ENCODE results near the gene WDR82. TPM values are rescaled to one million over a fixed set of nuclear protein-coding genes. Genes with fewer than 3 reads are reported as not detected.

Gene WDR82
- total RNA-seq (63.9 and 71.2 TPM in 2 replicates), polyA plus RNA-seq (76.2 and 77.7 TPM in 2 replicates), polyA minus RNA-seq (ENCODE audit: low replicate concordance) (40.1 and 47.7 TPM in 2 replicates)
- 60.8 and 63.2 TPM in 2 replicates for polyA plus RNA-seq (2012)

- Histone ChIP-seq H3K4me2 (ENCODE audit: extremely low read depth, insufficient read depth, low read length) (peak within 1 kb of the TSS; percentile 97), H3K27ac (ENCODE audit: insufficient read depth, low read length) (peak within 1 kb of the TSS; percentile 94), H3K4me1 (ENCODE audit: control insufficient read depth, extremely low read depth, insufficient read depth, low read length) (peaks cover 5% of the 10 kb centered on the region), H4K20me1 (ENCODE audit: control insufficient read depth, extremely low read depth, insufficient read depth, low read length) (peaks cover 3% of the 10 kb centered on the region), H2AFZ (ENCODE audit: low read length) (peak within 1 kb of the TSS; percentile 88), H3K36me3 (ENCODE audit: control insufficient read depth, insufficient read depth, low read length) (no peaks in the 10 kb centered on the region), H3K4me3 (replicated peaks in 1 of 4; ENCODE audit: control extremely low read depth in 1 of 4, insufficient read depth in 1 of 4, low read depth in 3 of 4, low read length in 4 of 4) (peak within 1 kb of the TSS; percentile 90 to 96 (median 92)), H3K9me3 (ENCODE audit: control insufficient read depth, insufficient read depth, low read depth, low read length) (no peaks in the 10 kb centered on the region), H3K27me3 (ENCODE audit: control insufficient read depth, insufficient read depth, low read length) (no peaks in the 10 kb centered on the region), H3K79me2 (ENCODE audit: control insufficient read depth, insufficient read depth, low read length) (peaks cover 45% of the 10 kb centered on the region), H3K9ac (ENCODE audit: insufficient read depth, low read length) (peak within 1 kb of the TSS; percentile 99)
- TF ChIP-seq CTCF (conservative IDR thresholded peaks at IDR 0.05 in 1 of 2, IDR thresholded peaks at IDR 0.05 in 1 of 2; ENCODE audit: low read depth in 1 of 2, low read length in 2 of 2) = peak; percentile 38 to 56
- no peak for TF ChIP-seq EZH2 (IDR thresholded peaks at IDR 0.05; ENCODE audit: low read length, missing control alignments)
- DNase-seq (ENCODE audit: low read depth in 2 of 2) = peak; percentile 89 to 91
Observed at GRCh38 chr3:52278510-52279069, at the start of gene WDR82. Gene WDR82 (minus strand): TSS chr3:52278649. CDS start chr3:52278361, 288 bp downstream.

GRCh38 chr3:52327486-52328290 is 49.2 kb upstream of the WDR82 start:
- TF ChIP-seq EZH2 (IDR thresholded peaks at IDR 0.05; ENCODE audit: low read length, missing control alignments) (no peak), CTCF (conservative IDR thresholded peaks at IDR 0.05 in 1 of 2, IDR thresholded peaks at IDR 0.05 in 1 of 2; ENCODE audit: low read depth in 1 of 2, low read length in 2 of 2) (no peak)
- no peaks in the 10 kb centered on the region for H3K9me3 ChIP-seq (ENCODE audit: control insufficient read depth, insufficient read depth, low read depth, low read length)

GRCh38 chr3:52326976-52327375 is 48.5 kb upstream of the WDR82 start:
- TF ChIP-seq EZH2 (IDR thresholded peaks at IDR 0.05; ENCODE audit: low read length, missing control alignments) = no peak
- TF ChIP-seq CTCF (conservative IDR thresholded peaks at IDR 0.05 in 1 of 2, IDR thresholded peaks at IDR 0.05 in 1 of 2; ENCODE audit: low read depth in 1 of 2, low read length in 2 of 2) = no peak
- H3K27me3 ChIP-seq (ENCODE audit: control insufficient read depth, insufficient read depth, low read length) = no peaks in the 10 kb centered on the region

More at GRCh38 chr3:52327486-52328290, 49.2 kb upstream of the WDR82 start:
- H3K27ac ChIP-seq (ENCODE audit: insufficient read depth, low read length) = no peak overlapping the region
- DNase-seq (ENCODE audit: low read depth in 2 of 2) = no peak
- H3K9ac ChIP-seq (ENCODE audit: insufficient read depth, low read length) = no peak overlapping the region
- no peak overlapping the region for H3K4me2 ChIP-seq (ENCODE audit: extremely low read depth, insufficient read depth, low read length)
- H4K20me1 ChIP-seq (ENCODE audit: control insufficient read depth, extremely low read depth, insufficient read depth, low read length) = no peaks in the 10 kb centered on the region
- no peaks in the 10 kb centered on the region for H3K27me3 ChIP-seq (ENCODE audit: control insufficient read depth, insufficient read depth, low read length)
- H3K36me3 ChIP-seq (ENCODE audit: control insufficient read depth, insufficient read depth, low read length) = no peaks in the 10 kb centered on the region
- H3K79me2 ChIP-seq (ENCODE audit: control insufficient read depth, insufficient read depth, low read length) = no peaks in the 10 kb centered on the region
- no peak overlapping the region for H2AFZ ChIP-seq (ENCODE audit: low read length)
- no peak overlapping the region for H3K4me3 ChIP-seq (replicated peaks in 1 of 4; ENCODE audit: control extremely low read depth in 1 of 4, insufficient read depth in 1 of 4, low read depth in 3 of 4, low read length in 4 of 4)
- H3K4me1 ChIP-seq (ENCODE audit: control insufficient read depth, extremely low read depth, insufficient read depth, low read length) = no peaks in the 10 kb centered on the region

More at GRCh38 chr3:52326976-52327375, 48.5 kb upstream of the WDR82 start:
- Histone ChIP-seq H3K9me3 (ENCODE audit: control insufficient read depth, insufficient read depth, low read depth, low read length) (no peaks in the 10 kb centered on the region), H2AFZ (ENCODE audit: low read length) (no peak overlapping the region), H3K4me3 (replicated peaks in 1 of 4; ENCODE audit: control extremely low read depth in 1 of 4, insufficient read depth in 1 of 4, low read depth in 3 of 4, low read length in 4 of 4) (no peak overlapping the region), H3K9ac (ENCODE audit: insufficient read depth, low read length) (no peak overlapping the region), H3K4me2 (ENCODE audit: extremely low read depth, insufficient read depth, low read length) (no peak overlapping the region), H3K4me1 (ENCODE audit: control insufficient read depth, extremely low read depth, insufficient read depth, low read length) (no peaks in the 10 kb centered on the region), H4K20me1 (ENCODE audit: control insufficient read depth, extremely low read depth, insufficient read depth, low read length) (no peaks in the 10 kb centered on the region), H3K36me3 (ENCODE audit: control insufficient read depth, insufficient read depth, low read length) (no peaks in the 10 kb centered on the region), H3K79me2 (ENCODE audit: control insufficient read depth, insufficient read depth, low read length) (no peaks in the 10 kb centered on the region), H3K27ac (ENCODE audit: insufficient read depth, low read length) (no peak overlapping the region)
- DNase-seq (ENCODE audit: low read depth in 2 of 2) = no peak

Measured in fibroblast of lung (primary cell).